BE2C (cell line): Measurements from ENCODE around the gene NMD3.

Source experiments
- DNase-seq: peaks from one replicate; pipeline ENCODE4 v3.0.0-alpha.2; 2020
- H3K27me3 ChIP-seq: fragments of 250-450 bp; sonication (Bioruptor Pico); 2 replicates; pipeline ENCODE4 v1.5.1; 2020; ENCODE audit warnings: mild to moderate bottlenecking
- H3K36me3 ChIP-seq: fragments of 250-450 bp; sonication (Bioruptor Pico); 2 replicates; pipeline ENCODE4 v1.5.1; 2020; ENCODE audit warnings: mild to moderate bottlenecking
- H3K4me1 ChIP-seq: fragments of 250-450 bp; sonication (Bioruptor Pico); 2 replicates; pipeline ENCODE4 v1.5.1; 2020
- H3K4me3 ChIP-seq: 2 replicates; pipeline ENCODE4 v1.5.1; 2011; ENCODE audit warnings: low read depth, low read length
- H3K9me3 ChIP-seq: fragments of 250-450 bp; sonication (Bioruptor Pico); 2 replicates; pipeline ENCODE4 v1.5.1; 2020
- CTCF ChIP-seq: IDR thresholded peaks from 2 replicates; pipeline ENCODE4 v1.5.1; 2012; ENCODE audit warnings: mild to moderate bottlenecking, low read depth, low read length

NMD3 gene

DNA sequence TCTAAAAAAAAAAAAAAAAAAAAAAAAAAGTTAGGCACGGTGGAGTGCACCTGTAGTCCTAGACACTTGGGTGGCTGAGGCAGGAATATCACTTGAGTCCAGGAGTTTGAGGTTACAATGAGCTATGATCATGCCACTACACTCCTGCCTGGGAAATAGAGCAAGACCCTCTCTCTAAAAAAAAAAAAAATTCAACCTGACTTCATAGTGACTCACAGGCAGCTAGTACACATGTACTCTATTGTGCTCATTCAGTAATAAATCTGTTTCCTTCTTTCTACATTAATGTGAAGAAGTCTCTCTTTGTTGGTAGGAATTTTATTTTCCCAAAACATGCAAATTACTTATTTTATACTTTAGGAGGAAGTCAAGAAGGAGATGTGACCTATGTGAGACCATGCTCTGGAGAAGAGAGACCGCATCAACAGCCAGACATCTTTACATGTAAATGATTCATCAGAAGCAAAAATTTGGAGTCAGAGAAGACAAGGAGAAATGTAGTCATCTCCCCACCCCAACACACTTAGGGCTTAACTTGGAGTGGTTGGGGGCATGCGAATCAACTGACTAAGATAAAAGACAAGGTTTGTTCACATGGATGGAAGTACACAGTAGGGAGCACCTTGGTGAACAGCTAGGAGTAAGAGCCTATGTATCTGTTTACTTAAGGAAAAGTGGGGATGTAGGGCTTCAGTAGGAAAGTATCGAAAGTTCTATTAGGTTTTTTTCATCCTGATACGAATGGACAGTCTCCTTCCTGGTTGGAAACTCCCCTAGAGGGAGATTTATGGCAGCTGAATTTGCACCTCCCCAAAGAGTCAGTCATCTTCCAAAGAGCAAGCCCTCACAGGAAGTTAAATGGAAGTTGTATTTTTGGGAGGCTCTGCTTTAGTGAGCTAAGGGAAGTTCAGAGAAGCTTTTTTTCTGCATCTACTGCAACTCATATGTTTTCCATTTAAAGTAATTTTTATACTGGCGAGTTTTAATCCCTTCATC lies 23.0 kb upstream of the NMD3 start:
- no peaks in the 10 kb centered on the region for H3K27me3 ChIP-seq
- TF ChIP-seq CTCF: no peak
- H3K4me1 ChIP-seq: no peaks in the 10 kb centered on the region
- no peak for DNase-seq
- H3K36me3 ChIP-seq: no peaks in the 10 kb centered on the region
- no peak overlapping the region for H3K4me3 ChIP-seq
- H3K9me3 ChIP-seq: no peaks in the 10 kb centered on the region

DNA sequence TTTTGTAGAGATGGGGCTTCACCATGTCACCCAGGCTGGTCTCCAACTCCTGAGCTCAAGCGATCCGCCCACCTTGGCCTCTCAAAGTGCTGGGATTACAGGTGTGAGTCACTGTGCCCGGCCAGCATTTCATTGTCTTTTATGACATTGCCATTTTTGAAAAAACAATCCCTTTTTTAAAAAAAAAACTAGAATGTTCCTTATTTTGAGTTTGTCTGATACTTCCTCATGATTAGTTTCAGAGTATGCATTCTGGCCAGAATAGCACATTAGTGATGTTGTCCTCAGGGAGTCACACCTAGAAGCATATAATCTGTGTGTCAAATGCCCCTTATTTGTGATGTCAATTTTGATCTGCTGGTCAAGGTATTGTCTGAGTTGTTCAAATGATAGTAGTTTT lies 21.2 kb upstream of the NMD3 start:
- no peak for TF ChIP-seq CTCF
- H3K4me3 ChIP-seq: no peak overlapping the region
- H3K27me3 ChIP-seq: no peaks in the 10 kb centered on the region
- H3K9me3 ChIP-seq: no peaks in the 10 kb centered on the region
- H3K4me1 ChIP-seq: no peaks in the 10 kb centered on the region
- no peaks in the 10 kb centered on the region for H3K36me3 ChIP-seq
- no peak for DNase-seq

DNA sequence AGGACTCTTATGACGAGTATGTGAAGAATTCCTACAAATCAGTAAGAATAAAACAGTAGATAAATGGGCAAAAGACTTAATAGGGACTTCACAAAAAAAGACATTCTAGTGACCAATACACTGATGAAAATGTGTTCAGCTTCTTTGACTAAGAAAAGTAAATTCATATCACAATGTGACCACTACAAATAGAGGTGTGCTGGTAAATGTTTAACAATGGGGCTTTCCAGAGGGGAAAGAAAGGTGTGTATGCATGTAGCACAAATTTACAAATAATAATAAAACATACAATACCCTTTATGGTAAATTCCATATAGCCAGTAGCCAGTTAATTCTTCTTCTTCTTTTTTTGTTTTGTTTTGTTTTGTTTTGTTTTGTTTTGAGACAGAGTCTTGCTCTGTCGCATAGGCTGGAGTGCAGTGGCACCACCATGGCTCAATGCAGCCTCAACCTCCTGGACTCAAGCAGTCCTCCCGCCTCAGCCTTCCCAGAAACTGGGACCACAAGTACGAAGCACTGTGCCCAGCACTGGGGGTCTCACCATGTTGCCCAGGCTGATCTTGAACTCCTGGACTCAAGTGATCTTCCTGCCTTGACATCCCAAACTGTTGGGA lies 17.5 kb upstream of the NMD3 start:
- TF ChIP-seq CTCF: no peak
- no peak overlapping the region for H3K4me3 ChIP-seq
- no peaks in the 10 kb centered on the region for H3K36me3 ChIP-seq
- H3K9me3 ChIP-seq: no peaks in the 10 kb centered on the region
- no peaks in the 10 kb centered on the region for H3K4me1 ChIP-seq
- H3K27me3 ChIP-seq: no peaks in the 10 kb centered on the region
- no peak for DNase-seq

DNA sequence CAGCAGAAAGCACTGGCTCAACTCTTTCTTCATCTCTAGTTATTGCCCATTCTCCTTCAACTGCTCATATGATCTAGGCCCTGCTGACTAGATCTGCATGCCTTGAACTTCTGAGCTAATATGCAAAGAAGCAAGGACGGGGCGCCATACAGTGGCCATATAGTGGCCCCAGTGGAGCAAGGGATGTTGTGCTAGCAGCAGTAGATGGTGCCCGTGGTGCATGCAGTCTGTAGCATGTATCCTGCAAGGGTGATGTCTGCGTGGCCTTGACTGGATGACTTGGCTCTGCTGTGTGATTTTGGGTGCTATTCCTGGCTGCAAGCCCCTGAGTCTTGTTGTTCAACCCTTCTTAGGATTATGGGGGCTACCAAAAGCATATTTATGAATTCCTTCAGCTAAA lies 12.2 kb upstream of the NMD3 start:
- Histone ChIP-seq H3K9me3 (no peaks in the 10 kb centered on the region), H3K36me3 (no peaks in the 10 kb centered on the region), H3K4me1 (no peaks in the 10 kb centered on the region), H3K27me3 (no peaks in the 10 kb centered on the region), H3K4me3 (no peak overlapping the region)
- 0 out of 2 replicates have a peak, but pooled peaks have one; percentile 6 for TF ChIP-seq CTCF
- DNase-seq: peak; percentile 19

GRCh38 chr3:161212171-161212771 lies 8.8 kb upstream of the NMD3 start:
- no peak for TF ChIP-seq CTCF
- Histone ChIP-seq H3K9me3 (no peaks in the 10 kb centered on the region), H3K4me1 (no peaks in the 10 kb centered on the region), H3K27me3 (no peaks in the 10 kb centered on the region), H3K36me3 (no peaks in the 10 kb centered on the region), H3K4me3 (no peak overlapping the region)
- no peak for DNase-seq
